ENCODE results near the gene EMD.
"Not testable (repeated sequence)": the region's sequence is repeated elsewhere in the genome, so short reads cannot be mapped to it uniquely, and the experiment has no call there.

Gene EMD

GRCh38 chrX:154378799-154379568, at the start of gene EMD:
Gene EMD, plus strand, starts transcription at chrX:154379295. Its CDS starts 190 bp downstream, at chrX:154379485.
- DNase-seq, result peak; percentile 98

- DNase-seq, result no peak
These were observed 46.5 kb upstream of the EMD start for GRCh38 chrX:154332561-154332960.

GRCh38 chrX:154333116-154333515, 46.0 kb upstream of the EMD start:
- DNase-seq, result no peak

- DNase-seq, result no peak
These were observed 45.2 kb upstream of the EMD start for GRCh38 chrX:154333837-154334271.

- DNase-seq, result no peak
These were observed 44.6 kb upstream of the EMD start for GRCh38 chrX:154334496-154334895.

- DNase-seq, result not testable (repeated sequence)
These were observed 37.4 kb upstream of the EMD start for GRCh38 chrX:154341399-154342298.

- DNase-seq, result not testable (repeated sequence)
These were observed 36.0 kb upstream of the EMD start for GRCh38 chrX:154343063-154343462.

GRCh38 chrX:154343620-154344019, 35.5 kb upstream of the EMD start:
- not testable (repeated sequence) for DNase-seq

GRCh38 chrX:154348114-154348531, 31.0 kb upstream of the EMD start:
- DNase-seq, result peak; percentile 18

- DNase-seq, result peak; percentile 13
These were observed 30.3 kb upstream of the EMD start for GRCh38 chrX:154348646-154349358.

- peak; percentile 32 for DNase-seq
These were observed 29.6 kb upstream of the EMD start for GRCh38 chrX:154349359-154349935.

GRCh38 chrX:154349979-154350378, 29.1 kb upstream of the EMD start:
- peak; percentile 4 for DNase-seq

- peak; percentile 2 for DNase-seq
These were observed 28.5 kb upstream of the EMD start for GRCh38 chrX:154350429-154351182.

GRCh38 chrX:154351183-154352011, 27.7 kb upstream of the EMD start:
- DNase-seq, result peak; percentile 71

GRCh38 chrX:154352012-154352401, 27.1 kb upstream of the EMD start:
- no peak for DNase-seq

- DNase-seq, result no peak
These were observed 26.6 kb upstream of the EMD start for GRCh38 chrX:154352466-154352865.

GRCh38 chrX:154353172-154353843, 25.8 kb upstream of the EMD start:
- no peak for DNase-seq

GRCh38 chrX:154354013-154354412, 25.1 kb upstream of the EMD start:
- peak; percentile 1 for DNase-seq

GRCh38 chrX:154354516-154354915, 24.6 kb upstream of the EMD start:
- DNase-seq, result no peak

- peak; percentile 9 for DNase-seq
These were observed 23.9 kb upstream of the EMD start for GRCh38 chrX:154355094-154355775.

Measured in CD4-positive, alpha-beta T cell treated with Interleukin-17A for 1 hour (primary cell).